Right atrium auricular region (tissue), 2 donors: ENCODE measurements around the gene RIOK2. TPM values are rescaled to one million over a fixed set of nuclear protein-coding genes. Genes with fewer than 3 reads are reported as not detected.
"Not testable (repeated sequence)": the region's sequence is repeated elsewhere in the genome, so short reads cannot be mapped to it uniquely, and the experiment has no call there.

Source experiments
- DNase-seq: peaks from one replicate; pipeline ENCODE4 v3.0.0-alpha.2; 2019; ENCODE audit warnings: low spot score
- H3K27ac ChIP-seq, 2 donors: fragments of 200-600 bp; sonication (generic); 1 replicate in 1 of 2; 2 replicates in 1 of 2; pipeline ENCODE4 v1.5.1; 2016 to 2019
- H3K27me3 ChIP-seq, 2 donors: fragments of 200-600 bp; sonication (generic); one replicate each; pipeline versions ENCODE4 v1.5.1 to v1.6.0; 2017 to 2019
- H3K36me3 ChIP-seq: fragments of 200-600 bp; sonication (generic); one replicate; pipeline ENCODE4 v1.5.1; 2016
- H3K4me1 ChIP-seq, 2 donors: fragments of 200-600 bp; sonication (generic); one replicate each; pipeline versions ENCODE4 v1.5.1 to v1.6.0; 2017 to 2019
- H3K4me3 ChIP-seq, 2 donors: fragments of 200-600 bp; sonication (generic); 1 replicate in 1 of 2; 2 replicates in 1 of 2; pipeline ENCODE4 v1.5.1; 2017 to 2019; ENCODE audit warnings: mild to moderate bottlenecking in 1 of 2, moderate library complexity in 1 of 2
- H3K9me3 ChIP-seq, 2 donors: fragments of 200-600 bp; sonication (generic); one replicate each; pipeline ENCODE4 v1.5.1; 2019
- total RNA-seq, 2 donors: library from RNA; depleted of rRNA; stranded (reverse); fragments of >200 nt; gene quantifications; one replicate each; pipeline ENCODE4 v1.1.0, GENCODE V29; 2016
- TF ChIP-seq, protein P1 (sequence below), 2 donors: fragments of 200-600 bp; sonication (generic); IDR thresholded peaks; one replicate each; pipeline ENCODE4 v1.5.1; 2019; ENCODE audit warnings: antibody characterized with exemption in 2 of 2

The RIOK2 gene
- total RNA-seq, 2 donors from 2014 or later, result 19.2 to 20.4 TPM

DNA sequence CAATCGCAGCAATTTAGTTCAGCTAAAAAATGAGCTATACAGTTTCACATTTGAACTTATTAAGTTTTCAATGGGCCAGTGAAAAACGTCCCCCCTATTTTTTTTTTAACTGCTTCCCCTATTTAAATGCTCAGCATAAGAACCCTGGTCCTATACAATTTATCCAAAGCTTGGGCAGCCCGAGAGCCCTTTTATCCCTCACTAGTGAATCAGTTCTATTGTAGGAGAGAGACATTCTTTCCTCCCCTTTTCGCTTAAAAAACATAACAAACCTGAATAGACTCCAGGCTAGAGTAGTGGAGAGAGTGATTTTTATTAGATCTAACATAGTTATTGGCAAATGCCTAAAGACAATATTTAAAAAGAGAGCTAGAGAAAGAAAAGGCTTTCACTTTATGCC, 42.0 kb downstream of the RIOK2 start:
- H3K27me3 ChIP-seq, result no peaks in the 10 kb centered on the region
- no peak for DNase-seq
- H3K27ac ChIP-seq, result no peak overlapping the region
- no peak overlapping the region for H3K4me3 ChIP-seq
- TF ChIP-seq, protein P1, sequence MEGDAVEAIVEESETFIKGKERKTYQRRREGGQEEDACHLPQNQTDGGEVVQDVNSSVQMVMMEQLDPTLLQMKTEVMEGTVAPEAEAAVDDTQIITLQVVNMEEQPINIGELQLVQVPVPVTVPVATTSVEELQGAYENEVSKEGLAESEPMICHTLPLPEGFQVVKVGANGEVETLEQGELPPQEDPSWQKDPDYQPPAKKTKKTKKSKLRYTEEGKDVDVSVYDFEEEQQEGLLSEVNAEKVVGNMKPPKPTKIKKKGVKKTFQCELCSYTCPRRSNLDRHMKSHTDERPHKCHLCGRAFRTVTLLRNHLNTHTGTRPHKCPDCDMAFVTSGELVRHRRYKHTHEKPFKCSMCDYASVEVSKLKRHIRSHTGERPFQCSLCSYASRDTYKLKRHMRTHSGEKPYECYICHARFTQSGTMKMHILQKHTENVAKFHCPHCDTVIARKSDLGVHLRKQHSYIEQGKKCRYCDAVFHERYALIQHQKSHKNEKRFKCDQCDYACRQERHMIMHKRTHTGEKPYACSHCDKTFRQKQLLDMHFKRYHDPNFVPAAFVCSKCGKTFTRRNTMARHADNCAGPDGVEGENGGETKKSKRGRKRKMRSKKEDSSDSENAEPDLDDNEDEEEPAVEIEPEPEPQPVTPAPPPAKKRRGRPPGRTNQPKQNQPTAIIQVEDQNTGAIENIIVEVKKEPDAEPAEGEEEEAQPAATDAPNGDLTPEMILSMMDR (IDR thresholded peaks at IDR 0.05), result no peak
- H3K4me1 ChIP-seq, result peaks cover 0 to 5% of the 10 kb centered on the region in 2 donors
- H3K36me3 ChIP-seq, result no peaks in the 10 kb centered on the region
- no peaks in the 10 kb centered on the region for H3K9me3 ChIP-seq

GRCh38 chr5:97140250-97140649, 42.8 kb downstream of the RIOK2 start:
- not testable (repeated sequence) for H3K4me1 ChIP-seq, H3K27me3 ChIP-seq, H3K9me3 ChIP-seq, H3K27ac ChIP-seq, DNase-seq, H3K4me3 ChIP-seq, H3K36me3 ChIP-seq

DNA sequence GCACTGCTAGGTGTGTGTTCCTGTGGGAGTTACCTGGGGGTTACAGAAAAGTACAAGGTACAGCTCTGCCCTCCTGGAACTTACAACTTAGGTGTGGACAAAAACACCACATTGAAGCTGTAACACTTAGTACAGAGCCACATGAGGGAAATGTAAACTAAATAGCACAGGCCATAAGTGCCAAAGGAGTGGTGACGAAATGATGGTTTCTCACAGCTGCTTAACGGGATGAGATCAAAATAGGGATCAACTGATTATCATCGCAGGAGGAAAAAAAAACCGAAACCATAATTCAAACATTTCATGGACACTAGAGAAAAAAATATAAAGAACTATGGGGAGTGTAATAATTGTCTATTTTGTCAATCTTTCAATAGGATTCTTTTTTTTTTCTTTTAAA, 46.6 kb downstream of the RIOK2 start:
- no peaks in the 10 kb centered on the region for H3K36me3 ChIP-seq
- no peaks in the 10 kb centered on the region for H3K27me3 ChIP-seq
- H3K9me3 ChIP-seq, result no peaks in the 10 kb centered on the region
- peaks cover 0 to under 1% of the 10 kb centered on the region in 2 donors for H3K4me1 ChIP-seq
- no peak overlapping the region for H3K4me3 ChIP-seq
- TF ChIP-seq, protein P1 (IDR thresholded peaks at IDR 0.05), result no peak
- H3K27ac ChIP-seq, result no peak overlapping the region
- no peak for DNase-seq

- H3K27ac ChIP-seq, result no peak overlapping the region
- DNase-seq, result no peak
- H3K9me3 ChIP-seq, result no peaks in the 10 kb centered on the region
- TF ChIP-seq, protein P1 (IDR thresholded peaks at IDR 0.05), result no peak
- peaks cover 0 to 5% of the 10 kb centered on the region in 2 donors for H3K4me1 ChIP-seq
- no peaks in the 10 kb centered on the region for H3K36me3 ChIP-seq
- no peaks in the 10 kb centered on the region for H3K27me3 ChIP-seq
- no peak overlapping the region for H3K4me3 ChIP-seq
Observed at GRCh38 chr5:97135868-97136267, 47.2 kb downstream of the RIOK2 start.

GRCh38 chr5:97134634-97135033, 48.4 kb downstream of the RIOK2 start:
- no peaks in the 10 kb centered on the region for H3K36me3 ChIP-seq
- H3K4me1 ChIP-seq, result peaks cover 0 to 5% of the 10 kb centered on the region in 2 donors
- no peak overlapping the region for H3K27ac ChIP-seq
- DNase-seq, result no peak
- no peaks in the 10 kb centered on the region for H3K27me3 ChIP-seq
- no peak overlapping the region for H3K4me3 ChIP-seq
- H3K9me3 ChIP-seq, result no peaks in the 10 kb centered on the region
- TF ChIP-seq, protein P1 (IDR thresholded peaks at IDR 0.05), result no peak

- TF ChIP-seq, protein P1 (IDR thresholded peaks at IDR 0.05), result no peak
- Histone ChIP-seq H3K27me3 (no peaks in the 10 kb centered on the region), H3K9me3 (no peaks in the 10 kb centered on the region), H3K4me1 (peaks cover 0 to 5% of the 10 kb centered on the region in 2 donors), H3K36me3 (no peaks in the 10 kb centered on the region), H3K4me3 (no peak overlapping the region), H3K27ac (no peak overlapping the region)
- no peak for DNase-seq
Observed at GRCh38 chr5:97133101-97133500, 49.9 kb downstream of the RIOK2 start.
